Measurements from ENCODE around the gene CHRNB2.
A peak's percentile ranks its signal among the peaks of the same experiment; 100 is the strongest.

The CHRNB2 gene

GRCh38 chr1:154565876-154566275, 1.7 kb upstream of the CHRNB2 start:
- TF ChIP-seq CTCF (IDR thresholded peaks at IDR 0.05; ENCODE audit: poor library complexity, severe bottlenecking) = no peak
- Histone ChIP-seq H3K36me3 (ENCODE audit: low read depth) (no peaks in the 10 kb centered on the region), H3K27ac (ENCODE audit: poor library complexity, severe bottlenecking) (no peak overlapping the region), H3K9me3 (ENCODE audit: severe bottlenecking) (no peaks in the 10 kb centered on the region), H3K4me3 (ENCODE audit: severe bottlenecking) (no peak overlapping the region), H3K4me1 (ENCODE audit: insufficient read depth, poor library complexity, severe bottlenecking) (no peaks in the 10 kb centered on the region), H3K27me3 (ENCODE audit: insufficient read depth, poor library complexity, severe bottlenecking) (peaks cover 14% of the 10 kb centered on the region)
- DNase-seq (ENCODE audit: low spot score) (no peak), ATAC-seq (ENCODE audit: low read depth) (no peak)

- no peak for TF ChIP-seq CTCF (IDR thresholded peaks at IDR 0.05; ENCODE audit: poor library complexity, severe bottlenecking)
- H3K9me3 ChIP-seq (ENCODE audit: severe bottlenecking) = no peaks in the 10 kb centered on the region
- no peaks in the 10 kb centered on the region for H3K4me1 ChIP-seq (ENCODE audit: insufficient read depth, poor library complexity, severe bottlenecking)
- no peak for ATAC-seq (ENCODE audit: low read depth)
- H3K4me3 ChIP-seq (ENCODE audit: severe bottlenecking) = peak overlapping the region; percentile 3
- DNase-seq (ENCODE audit: low spot score) = no peak
- peaks cover 14% of the 10 kb centered on the region for H3K27me3 ChIP-seq (ENCODE audit: insufficient read depth, poor library complexity, severe bottlenecking)
- H3K27ac ChIP-seq (ENCODE audit: poor library complexity, severe bottlenecking) = no peak overlapping the region
- no peaks in the 10 kb centered on the region for H3K36me3 ChIP-seq (ENCODE audit: low read depth)
These were observed 708 bp downstream of the CHRNB2 start for GRCh38 chr1:154568157-154568815.

GRCh38 chr1:154571244-154571963, 3.8 kb downstream of the CHRNB2 start:
- Histone ChIP-seq H3K9me3 (ENCODE audit: severe bottlenecking) (no peaks in the 10 kb centered on the region), H3K4me1 (ENCODE audit: insufficient read depth, poor library complexity, severe bottlenecking) (no peaks in the 10 kb centered on the region), H3K4me3 (ENCODE audit: severe bottlenecking) (no peak overlapping the region), H3K27me3 (ENCODE audit: insufficient read depth, poor library complexity, severe bottlenecking) (peaks cover 8% of the 10 kb centered on the region), H3K27ac (ENCODE audit: poor library complexity, severe bottlenecking) (no peak overlapping the region), H3K36me3 (ENCODE audit: low read depth) (no peaks in the 10 kb centered on the region)
- TF ChIP-seq CTCF (IDR thresholded peaks at IDR 0.05; ENCODE audit: poor library complexity, severe bottlenecking) = no peak
- no peak for DNase-seq (ENCODE audit: low spot score)
- no peak for ATAC-seq (ENCODE audit: low read depth)

- ATAC-seq (ENCODE audit: low read depth) (no peak), DNase-seq (ENCODE audit: low spot score) (no peak)
- Histone ChIP-seq H3K36me3 (ENCODE audit: low read depth) (no peaks in the 10 kb centered on the region), H3K4me3 (ENCODE audit: severe bottlenecking) (no peak overlapping the region), H3K27ac (ENCODE audit: poor library complexity, severe bottlenecking) (no peak overlapping the region), H3K9me3 (ENCODE audit: severe bottlenecking) (no peaks in the 10 kb centered on the region), H3K27me3 (ENCODE audit: insufficient read depth, poor library complexity, severe bottlenecking) (peaks cover 6% of the 10 kb centered on the region), H3K4me1 (ENCODE audit: insufficient read depth, poor library complexity, severe bottlenecking) (no peaks in the 10 kb centered on the region)
- TF ChIP-seq CTCF (IDR thresholded peaks at IDR 0.05; ENCODE audit: poor library complexity, severe bottlenecking) = no peak
These were observed 4.3 kb downstream of the CHRNB2 start for GRCh38 chr1:154571964-154572288.

Measured in RWPE2 (cell line).